GM10847 (cell line): ENCODE data around the gene PRKD2.
A peak's percentile ranks its signal among the peaks of the same experiment; 100 is the strongest.

ENCODE experiments used
- POLR2A ChIP-seq: IDR thresholded peaks from 2 replicates; pipeline ENCODE4 v1.6.1; 2011; ENCODE audit not compliant: insufficient read length; ENCODE audit errors: extremely low read depth

PRKD2 gene

DNA sequence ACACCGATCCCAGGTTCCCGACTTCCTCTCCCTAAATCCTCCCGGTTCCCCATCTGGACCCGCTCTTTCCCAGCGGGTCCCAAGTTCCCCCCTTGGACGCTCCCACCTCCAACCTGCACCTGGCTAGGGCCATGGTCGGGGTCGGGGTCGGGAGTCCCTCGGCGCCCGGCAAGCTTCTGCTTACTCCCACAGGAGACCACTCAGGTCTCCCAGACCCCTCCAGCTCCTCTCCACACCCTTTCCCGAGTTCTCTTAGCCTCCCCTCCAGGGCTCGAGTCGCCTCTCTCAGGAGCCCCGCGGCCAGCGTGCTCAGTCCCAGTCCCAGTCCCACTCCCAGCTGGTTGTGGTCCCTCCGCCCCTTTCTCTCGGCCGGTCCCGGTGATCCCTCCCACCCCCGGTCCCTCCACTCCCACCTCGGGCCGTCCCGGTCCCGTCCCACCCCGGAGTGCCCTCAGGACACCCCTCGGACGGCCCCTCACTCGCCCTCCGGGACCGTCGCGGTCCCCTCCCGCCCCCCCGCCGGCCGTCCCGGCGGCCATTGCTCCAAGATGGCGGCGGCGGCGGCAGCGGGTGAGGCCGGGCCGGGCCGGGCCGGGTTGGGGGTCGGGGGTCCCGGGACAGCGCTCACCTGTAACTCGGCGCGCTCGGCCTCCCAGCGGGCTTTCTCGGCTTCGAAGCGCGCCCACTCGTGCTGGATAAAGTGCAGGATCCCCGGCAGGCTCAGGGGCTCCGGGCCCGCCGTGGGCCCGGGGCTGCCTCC, 28.8 kb upstream of the PRKD2 start, which contains the start of gene FKRP:
FKRP (plus strand) TSS at position 537 of the 760 bp plus-strand sequence. CDS start 9,394 bp downstream, outside the sequence.
- peak; percentile 19 for TF ChIP-seq POLR2A

DNA sequence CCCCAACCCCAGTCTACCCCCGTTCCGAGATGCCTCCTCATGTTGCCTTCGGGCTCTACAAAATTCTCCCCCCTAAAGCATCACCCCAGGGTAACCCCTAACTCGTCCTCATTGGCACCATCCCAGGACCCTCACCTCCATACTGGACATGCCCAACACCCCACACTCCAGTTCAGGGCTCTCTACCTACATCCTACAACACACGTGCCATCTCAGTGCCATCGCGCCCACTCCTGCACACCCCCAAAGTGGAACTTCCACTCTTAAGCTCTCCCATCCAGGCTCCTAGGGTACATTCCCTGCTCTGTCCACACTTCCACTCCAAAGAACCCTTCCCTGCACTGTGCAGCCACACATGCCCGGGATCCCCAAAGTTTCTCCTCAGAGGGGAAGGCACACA, 28.1 kb upstream of the PRKD2 start:
- no peak for TF ChIP-seq POLR2A

DNA sequence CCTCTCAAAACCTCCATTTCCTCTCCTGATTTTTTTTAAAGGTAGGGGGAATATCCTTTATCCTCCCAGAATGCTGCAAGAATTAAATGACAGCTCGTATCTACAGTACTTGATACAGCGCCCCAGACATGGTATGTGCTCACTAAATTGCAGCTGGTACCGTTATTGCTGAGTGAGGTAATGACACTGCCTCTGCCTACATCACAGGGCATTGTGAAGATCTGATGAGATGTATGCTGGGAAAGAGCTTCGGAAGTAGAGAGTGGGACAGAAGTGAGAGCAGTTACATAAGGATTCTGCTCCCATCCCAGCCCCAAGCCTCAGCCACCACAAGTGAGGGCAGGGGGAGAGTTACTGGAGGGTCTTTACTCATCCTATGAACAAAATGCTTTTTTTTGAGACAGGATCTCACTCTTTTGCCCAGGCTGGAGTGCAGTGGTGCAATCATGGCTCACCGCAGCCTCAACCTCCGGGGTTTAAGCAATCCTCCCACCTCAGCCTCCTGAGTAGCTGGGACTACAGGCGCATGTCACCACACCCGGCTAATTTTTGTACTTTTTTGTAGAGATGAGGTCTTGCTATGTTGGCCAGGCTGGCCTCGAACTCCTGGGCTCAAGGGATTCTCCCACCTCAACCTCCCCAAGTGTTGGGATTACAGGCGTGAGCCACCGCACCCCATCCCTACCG, 27.2 kb upstream of the PRKD2 start:
- TF ChIP-seq POLR2A = no peak

DNA sequence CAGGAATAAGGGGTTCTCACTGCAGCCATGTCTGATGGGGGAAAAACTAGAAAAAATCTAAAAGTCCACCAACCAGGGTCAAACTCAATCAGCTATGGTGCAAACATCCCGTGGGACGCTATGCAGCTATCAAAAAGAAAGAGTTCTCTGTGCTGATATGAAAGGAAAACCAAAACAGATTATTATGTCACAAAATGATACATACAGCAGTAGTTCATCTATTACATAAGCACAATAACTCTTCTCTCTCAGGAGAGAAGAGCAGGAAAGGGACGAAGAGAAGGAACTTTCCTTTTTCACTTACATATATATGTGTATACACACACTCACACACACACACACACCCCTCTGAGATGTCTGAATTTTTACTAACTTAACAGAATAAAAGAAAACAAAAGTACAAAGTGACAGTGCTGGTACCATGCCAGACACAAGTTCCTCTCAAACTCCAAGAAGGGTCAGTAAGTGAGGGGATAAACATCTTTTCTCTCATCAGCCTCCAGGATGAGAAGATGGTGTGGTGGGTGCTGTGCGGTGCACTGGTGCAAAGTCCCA, 26.1 kb upstream of the PRKD2 start:
- no peak for TF ChIP-seq POLR2A

DNA sequence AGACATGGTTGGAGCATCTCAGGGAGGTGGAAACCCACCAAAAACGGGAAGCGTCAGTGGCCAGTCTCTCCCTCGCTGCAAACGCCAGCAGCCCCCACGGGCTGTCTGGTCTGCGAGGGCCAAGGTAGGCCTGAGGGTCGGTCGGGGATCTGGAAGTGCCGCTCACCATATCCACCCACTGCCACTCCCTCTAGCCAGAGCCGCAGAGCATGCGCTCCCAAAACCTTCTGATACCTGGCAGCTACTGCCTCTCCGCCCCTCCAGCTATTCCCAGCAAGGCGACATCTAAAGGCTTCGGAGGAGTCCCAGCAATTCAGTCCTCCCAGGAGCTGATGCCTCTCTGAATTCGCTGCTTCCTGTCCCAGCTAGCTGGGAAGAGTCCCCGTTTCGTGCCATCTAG, 24.5 kb upstream of the PRKD2 start:
- no peak for TF ChIP-seq POLR2A

DNA sequence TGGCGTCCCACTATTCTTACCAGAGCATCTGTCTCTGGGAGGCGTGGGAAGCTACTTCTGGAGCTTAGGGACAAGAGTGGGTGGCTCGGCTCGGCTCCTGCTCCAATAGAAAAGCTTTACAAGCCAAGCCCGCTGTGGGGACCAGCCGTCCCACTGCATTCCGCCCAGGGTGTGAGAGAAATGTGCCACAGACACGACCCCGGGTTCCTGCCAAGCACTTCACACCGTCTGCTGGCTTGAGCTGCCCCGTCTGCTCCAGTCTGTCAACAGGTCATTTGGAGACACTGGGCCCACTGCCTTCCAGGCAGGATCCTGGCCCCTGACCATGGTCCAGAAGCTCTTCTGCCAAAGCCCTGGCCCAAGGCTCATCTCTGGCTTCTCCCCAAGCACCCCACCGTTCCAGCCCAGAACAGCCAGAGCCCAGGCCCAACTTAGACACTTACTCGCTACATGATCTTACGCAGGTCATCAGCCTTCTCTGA, 22.4 kb upstream of the PRKD2 start:
- TF ChIP-seq POLR2A = no peak

DNA sequence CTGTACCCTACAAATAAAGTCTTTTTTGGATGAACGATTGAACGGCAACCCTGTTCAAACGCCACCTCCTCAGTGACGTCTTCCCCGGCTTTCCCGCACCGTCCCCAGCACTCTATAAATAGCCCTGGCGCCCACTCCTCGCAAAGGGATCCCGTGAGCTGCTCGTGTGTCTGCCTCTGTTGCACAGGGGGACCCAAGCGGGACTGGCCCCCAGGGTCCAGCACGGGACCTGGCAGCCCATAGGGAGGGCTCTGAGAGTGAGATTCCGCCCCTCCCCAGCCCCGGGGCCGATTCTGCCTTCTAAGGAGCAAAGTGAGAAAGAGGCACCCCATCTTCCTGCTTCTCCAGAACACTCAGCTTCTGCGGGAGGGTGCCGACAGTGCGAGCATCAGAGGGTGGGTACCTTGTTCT, 20.9 kb upstream of the PRKD2 start:
- TF ChIP-seq POLR2A = no peak

DNA sequence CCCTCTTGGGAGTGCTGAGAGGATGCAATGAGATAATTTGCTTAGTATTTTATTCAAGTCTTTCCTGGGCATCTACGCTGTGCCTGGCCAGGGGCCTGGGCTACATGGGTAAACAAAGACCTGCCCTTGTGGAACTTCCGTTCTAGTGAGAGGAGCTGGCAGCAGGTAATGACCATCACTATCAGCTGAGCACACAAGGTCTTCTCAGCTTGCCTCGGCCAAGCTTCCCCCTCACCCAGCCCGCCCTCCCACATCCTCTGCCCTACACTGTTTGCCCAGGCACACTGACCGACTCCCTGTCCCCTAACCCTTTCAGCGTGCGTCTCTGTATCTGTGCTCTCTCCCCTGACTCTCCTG, 20.4 kb upstream of the PRKD2 start:
- TF ChIP-seq POLR2A = no peak

DNA sequence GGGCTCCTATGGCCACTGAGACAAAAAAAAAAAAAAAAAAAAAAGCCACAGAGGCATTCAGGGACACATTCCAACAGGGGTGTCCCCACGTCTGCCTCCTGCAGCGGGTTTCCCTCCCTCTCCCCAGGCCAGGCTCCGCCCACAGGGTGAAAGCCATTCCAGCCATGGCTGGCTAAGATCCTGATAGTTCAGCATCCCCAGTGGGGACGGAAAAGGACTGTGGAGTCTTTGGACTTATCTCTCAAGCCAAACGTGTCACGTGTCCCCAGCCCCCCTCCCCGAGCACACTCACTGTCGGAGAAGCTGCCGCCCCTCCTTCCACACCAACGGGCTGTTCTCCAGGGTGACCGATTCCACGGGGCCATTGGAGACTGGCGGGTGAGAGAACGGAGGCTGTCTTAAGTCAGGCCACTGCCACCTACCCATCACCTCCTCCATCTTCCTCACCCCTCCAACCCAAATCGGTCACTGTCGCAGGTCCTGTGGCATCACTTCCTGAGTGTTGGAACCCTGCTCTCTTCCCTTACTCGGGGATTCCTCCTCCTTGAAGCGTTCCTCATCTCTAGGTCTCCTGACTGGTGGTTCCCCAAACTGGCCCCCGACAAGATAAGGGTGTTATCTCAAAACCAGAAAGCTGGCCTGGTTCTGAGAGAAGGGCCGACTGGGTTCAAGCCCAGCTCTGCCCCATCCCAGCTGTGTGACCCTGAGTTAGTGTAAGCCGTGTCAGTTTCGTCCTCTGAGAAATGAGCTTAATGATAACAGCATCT, 19.8 kb upstream of the PRKD2 start:
- TF ChIP-seq POLR2A = no peak

DNA sequence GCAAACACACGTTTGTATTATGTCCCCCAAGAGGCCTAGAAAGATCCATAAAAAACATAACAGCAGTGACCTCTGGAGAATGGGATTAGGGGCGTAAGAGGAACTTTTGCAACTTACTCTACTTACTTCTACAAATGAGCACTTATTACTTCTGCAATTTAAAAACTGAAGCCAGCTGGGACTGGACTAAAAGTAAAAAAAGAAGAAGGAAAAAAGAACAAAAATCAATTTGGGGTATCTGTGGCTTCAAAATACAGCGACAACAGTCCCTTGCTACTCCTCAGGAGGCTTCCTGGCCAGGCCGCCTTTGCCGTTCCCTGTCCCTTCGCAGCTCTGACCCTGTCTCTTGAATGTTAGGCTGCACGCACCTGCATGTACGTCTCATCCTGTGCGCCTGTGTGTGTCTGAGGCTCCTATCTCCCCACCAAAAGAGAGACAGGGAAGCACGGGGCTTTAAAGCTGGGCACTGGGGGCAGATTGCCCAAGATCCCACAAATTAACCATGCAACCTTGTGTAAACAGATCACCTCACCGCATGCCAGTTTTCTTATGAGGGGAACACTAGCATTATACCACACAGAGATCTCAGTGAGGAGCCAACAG, 16.9 kb upstream of the PRKD2 start:
- TF ChIP-seq POLR2A = no peak

DNA sequence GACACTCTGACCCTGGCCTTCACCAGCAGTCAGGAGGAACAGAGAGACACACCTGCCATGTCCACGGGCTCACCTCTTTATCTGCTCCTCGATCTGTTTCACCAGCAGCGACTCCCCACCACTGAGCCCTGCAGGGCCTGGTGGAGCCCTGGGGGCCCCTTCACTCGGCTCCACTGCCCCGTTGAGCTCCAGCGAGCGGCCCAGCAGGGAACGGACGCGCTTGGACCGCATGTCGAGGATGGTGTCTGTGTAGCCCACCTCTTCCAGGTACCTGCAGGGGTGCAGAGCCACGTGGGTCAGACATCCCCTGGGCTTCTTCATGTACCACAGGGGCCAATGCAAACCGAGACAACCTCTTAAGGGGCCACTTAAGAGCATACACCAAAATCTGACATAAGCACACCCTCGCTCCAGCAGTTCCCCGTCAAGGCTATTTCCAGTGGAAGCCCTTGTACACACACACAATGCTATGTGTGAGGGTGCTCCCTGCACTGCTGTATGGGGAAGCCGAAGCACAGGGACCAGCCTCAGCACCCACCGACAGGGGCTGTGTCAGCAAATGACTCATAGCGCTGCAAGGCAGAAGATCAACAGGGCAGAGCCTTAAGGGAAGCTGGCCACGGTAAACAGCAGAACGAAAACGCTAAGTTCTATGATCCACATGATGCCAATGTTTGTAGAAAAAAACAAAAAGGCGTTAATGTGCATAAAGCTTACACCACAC, 16.2 kb upstream of the PRKD2 start:
- TF ChIP-seq POLR2A = no peak

DNA sequence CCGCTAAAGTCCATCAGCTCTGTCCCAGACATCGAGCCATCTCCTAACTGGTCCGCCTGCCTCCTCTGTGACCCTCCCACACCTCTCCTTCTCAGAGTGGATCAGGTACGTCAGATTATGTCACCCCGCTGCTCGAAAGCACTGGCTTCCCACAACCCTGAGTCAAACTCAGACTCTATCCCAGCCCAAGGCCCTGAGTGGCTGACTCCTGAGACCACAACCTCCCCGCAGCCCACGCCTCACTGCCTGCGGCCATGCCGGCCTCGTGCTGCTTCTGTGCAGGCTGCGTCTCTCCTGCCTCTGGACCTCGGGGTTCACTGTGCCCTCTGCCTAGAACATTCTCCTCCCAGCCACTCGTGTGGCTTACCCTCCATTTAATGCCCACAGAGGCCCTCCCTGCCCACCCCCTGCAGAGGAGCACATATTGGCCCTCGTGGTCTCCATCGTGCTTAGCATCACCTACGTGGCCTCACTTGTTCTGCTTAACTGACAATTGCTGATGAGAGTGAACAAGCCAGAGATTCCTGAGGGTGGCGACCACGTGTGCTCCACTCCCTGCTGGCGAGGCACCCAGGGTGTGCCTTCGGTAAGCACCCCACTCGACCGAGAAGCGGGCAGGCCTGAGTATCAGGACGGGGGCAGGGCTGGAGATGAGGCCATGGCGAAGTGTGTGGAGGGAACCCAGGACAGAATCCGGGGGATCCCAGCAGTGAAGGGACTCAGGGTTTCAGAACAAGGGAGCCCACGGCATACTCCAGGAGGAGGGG, 15.4 kb upstream of the PRKD2 start:
- no peak for TF ChIP-seq POLR2A

DNA sequence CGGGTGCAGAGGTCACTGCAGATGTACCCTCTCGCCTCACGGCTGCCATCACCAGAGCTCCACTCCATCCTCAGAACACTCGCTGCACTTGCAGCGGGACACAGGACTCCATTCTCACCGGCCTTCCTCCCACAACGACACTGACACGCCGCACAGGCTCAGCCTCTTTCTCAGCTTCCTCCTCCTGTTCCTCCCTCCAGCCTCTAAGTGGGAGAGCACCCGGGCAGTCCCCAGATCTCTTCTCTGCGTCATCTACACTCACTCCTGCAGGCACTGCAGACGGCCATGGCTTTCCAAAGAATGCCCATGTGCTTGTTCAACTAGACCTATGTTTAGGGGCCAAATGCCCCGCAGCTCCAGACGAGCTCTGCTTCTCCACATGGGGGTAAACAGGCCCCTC, 14.7 kb upstream of the PRKD2 start:
- no peak for TF ChIP-seq POLR2A

DNA sequence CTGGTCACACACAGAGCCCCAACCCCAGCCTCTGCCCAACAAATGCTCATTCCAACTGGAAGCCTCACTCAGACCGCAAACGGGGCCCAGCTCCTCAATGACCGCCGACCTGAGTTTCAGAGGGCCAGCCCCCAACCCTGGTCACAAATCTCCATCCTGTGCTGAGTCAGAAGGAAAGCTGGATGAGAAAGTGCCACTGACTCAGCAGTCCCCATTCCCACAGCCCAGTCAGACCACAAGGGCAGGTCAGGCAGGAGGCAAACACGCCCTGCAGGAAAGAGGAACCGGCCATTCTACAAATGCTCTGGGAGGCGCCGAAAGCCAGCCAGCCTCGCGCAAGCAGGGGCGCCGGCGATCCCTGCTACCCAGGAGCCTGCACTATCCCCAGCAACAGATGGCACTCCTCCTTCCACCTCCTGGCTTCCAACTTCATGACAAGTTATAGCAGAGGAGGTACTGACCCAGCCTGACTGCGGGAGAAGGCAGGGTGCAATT, 14.1 kb upstream of the PRKD2 start:
- TF ChIP-seq POLR2A = no peak
